GM12878 (cell line): ENCODE data around the gene TIMM9. TPM values are rescaled to one million over a fixed set of nuclear protein-coding genes. Genes with fewer than 3 reads are reported as not detected.

Source experiments
- ATAC-seq: fragments of 200-7000 bp; cut with Tn5 transposase; 3 replicates; pipeline ENCODE4 v1.9.1; 2020; ENCODE audit warnings: mild to moderate bottlenecking, moderate library complexity
- BruUV-seq: library from RNA; stranded (reverse); fragments of 400-500 nt; replicated peaks from 2 replicates; lab custom pipeline; 2021; lab: Mats Ljungman, UMichigan
- CTCF ChIA-PET: fragments of 300-600 bp; sonication (Branson Sonifier 250); formaldehyde crosslinking; extraction: SDS; loops from one replicate; lab custom pipeline; 2021; ENCODE audit warnings: inconsistent platforms; lab: Yijun Ruan, JAX
- POLR2A ChIA-PET: fragments of 350-600 bp; formaldehyde crosslinking; extraction: SDS; loops from one replicate; lab custom pipeline; 2021; ENCODE audit warnings: inconsistent platforms; lab: Charles Lee
- RAD21 ChIA-PET: fragments of 300-600 bp; sonication (Branson Sonifier 250); formaldehyde crosslinking; loops from one replicate; lab custom pipeline; 2023; ENCODE audit warnings: antibody characterized with exemption; ENCODE audit not compliant: unreplicated experiment; lab: Charles Lee
- SMC1A ChIA-PET: fragments of 300-600 bp; sonication (Branson Sonifier 250); formaldehyde crosslinking; loops from one replicate; lab custom pipeline; 2023; ENCODE audit not compliant: unreplicated experiment, uncharacterized antibody; lab: Charles Lee
- DNase-seq: peaks from one replicate; pipeline ENCODE4 v3.0.0-alpha.2; 2011; ENCODE audit warnings: low read depth, low spot score
- FAIRE-seq: peaks from 3 replicates; lab custom pipeline; 2011; peaks lifted over from hg19 to GRCh38; lab: Jason Lieb, UNC
- H2AFZ ChIP-seq: 2 replicates; pipeline ENCODE4 v1.6.0; 2011; ENCODE audit warnings: low read depth, low read length, control low read depth; ENCODE audit not compliant: control insufficient read depth
- H3K27ac ChIP-seq: 2 replicates; pipeline ENCODE4 v1.5.1; 2011; ENCODE audit warnings: control low read depth; ENCODE audit not compliant: control insufficient read depth, insufficient read depth
- H3K27me3 ChIP-seq, 2 experiments: replicated peaks in 1 of 2; 2 replicates each; pipeline versions ENCODE4 v1.6.0 to v1.6.1; 2011; ENCODE audit warnings: low read length in 1 of 2; ENCODE audit not compliant: control insufficient read depth in 2 of 2, insufficient read depth in 2 of 2
- H3K36me3 ChIP-seq, 2 experiments: 2 replicates each; pipeline ENCODE4 v1.5.1; 2011; ENCODE audit warnings: low read length in 1 of 2; ENCODE audit not compliant: control insufficient read depth in 2 of 2, insufficient read depth in 2 of 2
- H3K4me1 ChIP-seq: 2 replicates; pipeline ENCODE4 v1.6.1; 2011; ENCODE audit warnings: mild to moderate bottlenecking, low read length, moderate library complexity, mixed read lengths; ENCODE audit not compliant: control insufficient read depth, insufficient read depth
- H3K4me2 ChIP-seq: 2 replicates; pipeline ENCODE4 v1.6.0; 2011; ENCODE audit warnings: control low read depth; ENCODE audit not compliant: control insufficient read depth, insufficient read depth
- H3K4me3 ChIP-seq: fragments of 200-600 bp; sonication (generic); 2 replicates; pipeline ENCODE4 v1.5.1; 2016
- H3K79me2 ChIP-seq: 2 replicates; pipeline ENCODE4 v1.6.0; 2011; ENCODE audit warnings: low read length; ENCODE audit not compliant: control insufficient read depth, insufficient read depth
- H3K9ac ChIP-seq: 2 replicates; pipeline ENCODE4 v1.8.0; 2011; ENCODE audit warnings: low read length, control low read depth, mixed read lengths; ENCODE audit not compliant: control insufficient read depth, insufficient read depth
- H3K9me3 ChIP-seq: replicated peaks from 3 replicates; pipeline ENCODE4 v1.5.1; 2011; ENCODE audit warnings: mild to moderate bottlenecking, low read length; ENCODE audit not compliant: control insufficient read depth, insufficient read depth
- H4K20me1 ChIP-seq: 2 replicates; pipeline ENCODE4 v1.6.0; 2011; ENCODE audit not compliant: control insufficient read depth, insufficient read depth
- ATF7 ChIP-seq: fragments of 450-650 bp; IDR thresholded peaks from 2 replicates; pipeline ENCODE4 v1.6.1; 2016; ENCODE audit warnings: low read depth, mild to moderate bottlenecking
- CBX5 ChIP-seq: sonication (generic); IDR thresholded peaks from 2 replicates; pipeline ENCODE4 v1.6.1; 2016; ENCODE audit warnings: low read depth, moderate library complexity, mild to moderate bottlenecking, inconsistent platforms
- KLF5 ChIP-seq: fragments of 450-650 bp; IDR thresholded peaks from 2 replicates; pipeline ENCODE4 v1.6.1; 2014; ENCODE audit warnings: mild to moderate bottlenecking; ENCODE audit not compliant: partially characterized antibody
- WGBS: methylation state at CpG from one replicate; pipeline ENCODE4 v1.1.6; 2016; ENCODE audit warnings: low lambda C conversion rate; ENCODE audit not compliant: insufficient replicate concordance, insufficient coverage; ENCODE audit errors: missing lambda C conversion rate; 5-methylcytosine and 5-hydroxymethylcytosine counted together
- in situ Hi-C: fragments of 300-500 bp; cut with MboI; formaldehyde crosslinking; loops from 9 replicates; pipeline ENCODE4 v1.14.3; 2018; ENCODE audit warnings: mixed read lengths
- intact Hi-C: fragments of 100-400 bp; cut with micrococcal nuclease; formaldehyde crosslinking; loops from one replicate; pipeline ENCODE4 v1.14.2; 2022; ENCODE audit not compliant: unreplicated experiment
- polyA plus RNA-seq, 11 experiments: library from polyadenylated mRNA; depleted of rRNA in 4 of 11; unstranded in 6 of 11; stranded (reverse) in 5 of 11; fragments of >200 nt; fragmentation: Nextera tagmentation in 4 of 11; fragmentation: Illumina TruSeq in 1 of 11; extraction: Ambion mirVana in 4 of 11; extraction: Trizol in 1 of 11; gene quantifications; 1 replicate in 1 of 11; 2 replicates in 10 of 11; pipeline versions ENCODE4 v1.2.1 to v1.2.3, GENCODE V29; 2011 to 2016; ENCODE audit warnings: inconsistent platforms in 2 of 11, missing spikeins in 2 of 11, low read depth in 1 of 11
- total RNA-seq, 4 experiments: library from RNA; depleted of rRNA in 3 of 4; stranded (reverse); fragments of >200 nt in 3 of 4; fragmentation: Illumina TruSeq in 1 of 4; extraction: Trizol in 1 of 4; gene quantifications; 2 replicates each; pipeline versions ENCODE4 v1.2.1 to v1.2.3, GENCODE V29; 2013 to 2021
- TF ChIP-seq, protein P1 (sequence below): IDR thresholded peaks from 2 replicates; pipeline ENCODE4 v1.6.1; 2012; ENCODE audit warnings: improper control_type of control experiment, low read depth, low read length; ENCODE audit not compliant: insufficient replicate concordance
- TF ChIP-seq, protein P2 (sequence below): fragments of 150-350 bp; IDR thresholded peaks from 2 replicates; pipeline ENCODE4 v1.6.1; 2016; ENCODE audit warnings: low read depth, low read length

The TIMM9 gene
- total and polyA plus RNA-seq, 10 of the 15 experiments (the other 5 are each of a cell fraction or from before 2014, with no cell fraction given): 36.6 to 116 (median 62.0) TPM

- CTCF ChIA-PET: no interaction called here
- FAIRE-seq: no peak
- WGBS: 76% methylated on average over 5 of the region's 5 CpGs
- ATAC-seq: no peak
- SMC1A ChIA-PET: no interaction called here
- Histone ChIP-seq H3K9ac (no peak overlapping the region), H3K79me2 (no peaks in the 10 kb centered on the region), H3K9me3 (no peaks in the 10 kb centered on the region), H3K4me3 (no peak overlapping the region), H3K4me2 (no peak overlapping the region), H3K36me3 (peaks cover 1 to 13% of the 10 kb centered on the region in 2 experiments), H3K27me3 (no peaks in the 10 kb centered on the region), H3K4me1 (no peaks in the 10 kb centered on the region), H3K27ac (no peak overlapping the region), H2AFZ (no peak overlapping the region), H4K20me1 (no peaks in the 10 kb centered on the region)
- TF ChIP-seq CBX5 (no peak), KLF5 (no peak), ATF7 (no peak)
- TF ChIP-seq, protein P1, sequence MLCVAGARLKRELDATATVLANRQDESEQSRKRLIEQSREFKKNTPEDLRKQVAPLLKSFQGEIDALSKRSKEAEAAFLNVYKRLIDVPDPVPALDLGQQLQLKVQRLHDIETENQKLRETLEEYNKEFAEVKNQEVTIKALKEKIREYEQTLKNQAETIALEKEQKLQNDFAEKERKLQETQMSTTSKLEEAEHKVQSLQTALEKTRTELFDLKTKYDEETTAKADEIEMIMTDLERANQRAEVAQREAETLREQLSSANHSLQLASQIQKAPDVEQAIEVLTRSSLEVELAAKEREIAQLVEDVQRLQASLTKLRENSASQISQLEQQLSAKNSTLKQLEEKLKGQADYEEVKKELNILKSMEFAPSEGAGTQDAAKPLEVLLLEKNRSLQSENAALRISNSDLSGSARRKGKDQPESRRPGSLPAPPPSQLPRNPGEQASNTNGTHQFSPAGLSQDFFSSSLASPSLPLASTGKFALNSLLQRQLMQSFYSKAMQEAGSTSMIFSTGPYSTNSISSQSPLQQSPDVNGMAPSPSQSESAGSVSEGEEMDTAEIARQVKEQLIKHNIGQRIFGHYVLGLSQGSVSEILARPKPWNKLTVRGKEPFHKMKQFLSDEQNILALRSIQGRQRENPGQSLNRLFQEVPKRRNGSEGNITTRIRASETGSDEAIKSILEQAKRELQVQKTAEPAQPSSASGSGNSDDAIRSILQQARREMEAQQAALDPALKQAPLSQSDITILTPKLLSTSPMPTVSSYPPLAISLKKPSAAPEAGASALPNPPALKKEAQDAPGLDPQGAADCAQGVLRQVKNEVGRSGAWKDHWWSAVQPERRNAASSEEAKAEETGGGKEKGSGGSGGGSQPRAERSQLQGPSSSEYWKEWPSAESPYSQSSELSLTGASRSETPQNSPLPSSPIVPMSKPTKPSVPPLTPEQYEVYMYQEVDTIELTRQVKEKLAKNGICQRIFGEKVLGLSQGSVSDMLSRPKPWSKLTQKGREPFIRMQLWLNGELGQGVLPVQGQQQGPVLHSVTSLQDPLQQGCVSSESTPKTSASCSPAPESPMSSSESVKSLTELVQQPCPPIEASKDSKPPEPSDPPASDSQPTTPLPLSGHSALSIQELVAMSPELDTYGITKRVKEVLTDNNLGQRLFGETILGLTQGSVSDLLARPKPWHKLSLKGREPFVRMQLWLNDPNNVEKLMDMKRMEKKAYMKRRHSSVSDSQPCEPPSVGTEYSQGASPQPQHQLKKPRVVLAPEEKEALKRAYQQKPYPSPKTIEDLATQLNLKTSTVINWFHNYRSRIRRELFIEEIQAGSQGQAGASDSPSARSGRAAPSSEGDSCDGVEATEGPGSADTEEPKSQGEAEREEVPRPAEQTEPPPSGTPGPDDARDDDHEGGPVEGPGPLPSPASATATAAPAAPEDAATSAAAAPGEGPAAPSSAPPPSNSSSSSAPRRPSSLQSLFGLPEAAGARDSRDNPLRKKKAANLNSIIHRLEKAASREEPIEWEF: no peak
- TF ChIP-seq, protein P2, sequence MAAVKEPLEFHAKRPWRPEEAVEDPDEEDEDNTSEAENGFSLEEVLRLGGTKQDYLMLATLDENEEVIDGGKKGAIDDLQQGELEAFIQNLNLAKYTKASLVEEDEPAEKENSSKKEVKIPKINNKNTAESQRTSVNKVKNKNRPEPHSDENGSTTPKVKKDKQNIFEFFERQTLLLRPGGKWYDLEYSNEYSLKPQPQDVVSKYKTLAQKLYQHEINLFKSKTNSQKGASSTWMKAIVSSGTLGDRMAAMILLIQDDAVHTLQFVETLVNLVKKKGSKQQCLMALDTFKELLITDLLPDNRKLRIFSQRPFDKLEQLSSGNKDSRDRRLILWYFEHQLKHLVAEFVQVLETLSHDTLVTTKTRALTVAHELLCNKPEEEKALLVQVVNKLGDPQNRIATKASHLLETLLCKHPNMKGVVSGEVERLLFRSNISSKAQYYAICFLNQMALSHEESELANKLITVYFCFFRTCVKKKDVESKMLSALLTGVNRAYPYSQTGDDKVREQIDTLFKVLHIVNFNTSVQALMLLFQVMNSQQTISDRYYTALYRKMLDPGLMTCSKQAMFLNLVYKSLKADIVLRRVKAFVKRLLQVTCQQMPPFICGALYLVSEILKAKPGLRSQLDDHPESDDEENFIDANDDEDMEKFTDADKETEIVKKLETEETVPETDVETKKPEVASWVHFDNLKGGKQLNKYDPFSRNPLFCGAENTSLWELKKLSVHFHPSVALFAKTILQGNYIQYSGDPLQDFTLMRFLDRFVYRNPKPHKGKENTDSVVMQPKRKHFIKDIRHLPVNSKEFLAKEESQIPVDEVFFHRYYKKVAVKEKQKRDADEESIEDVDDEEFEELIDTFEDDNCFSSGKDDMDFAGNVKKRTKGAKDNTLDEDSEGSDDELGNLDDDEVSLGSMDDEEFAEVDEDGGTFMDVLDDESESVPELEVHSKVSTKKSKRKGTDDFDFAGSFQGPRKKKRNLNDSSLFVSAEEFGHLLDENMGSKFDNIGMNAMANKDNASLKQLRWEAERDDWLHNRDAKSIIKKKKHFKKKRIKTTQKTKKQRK: no peak
- in situ Hi-C loops (no loop called here), intact Hi-C loops (no loop called here)
- POLR2A ChIA-PET: interaction anchor here (0.6 to 1.4 kb wide), 3 partner anchors 9 to 849 kb away, joined by 4 to 7 read pairs (median 5); no protein-coding TSS in a partner anchor
- RAD21 ChIA-PET: no interaction called here
- BruUV-seq: no TSS peak
- DNase-seq: no peak
These were observed 17.3 kb upstream of the TIMM9 start for GRCh38 chr14:58444627-58445026.
